Stomach (tissue), 9 donors: ENCODE results near the gene LMCD1. TPM values are rescaled to one million over a fixed set of nuclear protein-coding genes. Genes with fewer than 3 reads are reported as not detected.

Experiments
- DNase-seq, 2 donors: peaks; one replicate each; pipeline versions ENCODE4 v3.0.0 to v3.0.0-alpha.2; 2013 to 2019
- H3K27ac ChIP-seq, 5 donors: fragments of 200-600 bp in 4 of 5; sonication (generic) in 4 of 5; one replicate each; pipeline ENCODE4 v1.5.1; 2013 to 2019; ENCODE audit warnings: mild to moderate bottlenecking in 1 of 5, moderate library complexity in 1 of 5
- H3K27me3 ChIP-seq, 3 donors: fragments of 200-600 bp; sonication (generic); one replicate each; pipeline ENCODE4 v1.5.1; 2017 to 2019; ENCODE audit warnings: mixed run types in 1 of 3
- H3K36me3 ChIP-seq, 4 donors: fragments of 200-600 bp; sonication (generic); 1 replicate in 3 of 4; 2 replicates in 1 of 4; pipeline ENCODE4 v1.5.1; 2016 to 2019
- H3K4me1 ChIP-seq, 4 donors: fragments of 200-600 bp; sonication (generic); one replicate each; pipeline ENCODE4 v1.5.1; 2016 to 2019
- H3K4me3 ChIP-seq, 4 donors: fragments of 200-600 bp; sonication (generic) in 3 of 4; one replicate each; pipeline ENCODE4 v1.5.1; 2016 to 2019; ENCODE audit warnings: mild to moderate bottlenecking in 1 of 4
- H3K9me3 ChIP-seq, 4 donors: fragments of 200-600 bp; sonication (generic); one replicate each; pipeline ENCODE4 v1.5.1; 2016 to 2019
- CTCF ChIP-seq, 7 experiments: fragments of 450-650 bp in 4 of 7; fragments of 200-600 bp in 3 of 7; sonication (generic) in 3 of 7; IDR thresholded peaks; one replicate each; pipeline ENCODE4 v1.5.1; 2016 to 2019; ENCODE audit warnings: antibody characterized with exemption in 7 of 7, control low read depth in 2 of 7, mild to moderate bottlenecking in 1 of 7
- EP300 ChIP-seq: sonication (generic); formaldehyde crosslinking; IDR thresholded peaks from one replicate; pipeline ENCODE4 v1.6.1; 2017; ENCODE audit warnings: antibody characterized with exemption
- POLR2A ChIP-seq, 4 donors: fragments of 450-650 bp; IDR thresholded peaks; one replicate each; pipeline ENCODE4 v1.6.1; 2016; ENCODE audit warnings: antibody characterized with exemption in 4 of 4, control low read depth in 2 of 4, mild to moderate bottlenecking in 1 of 4, moderate library complexity in 1 of 4
- POLR2AphosphoS5 ChIP-seq, 3 donors: sonication (generic); formaldehyde crosslinking; IDR thresholded peaks; one replicate each; pipeline ENCODE4 v1.6.1; 2016; ENCODE audit warnings: antibody characterized with exemption in 3 of 3
- WGBS, 5 donors: extraction: QIAGEN DNeasy Blood & Tissue Kit in 3 of 5; methylation state at CpG; one replicate each; pipeline versions ENCODE4 v1.1.5 to v1.1.7; 2013 to 2018; 5-methylcytosine and 5-hydroxymethylcytosine counted together
- intact Hi-C: fragments of 100-400 bp; cut with DNase I; formaldehyde crosslinking; loops from one replicate; pipeline ENCODE4 v1.15.1; 2023; ENCODE audit warnings: low total_unique reads
- polyA plus RNA-seq, 3 donors: library from polyadenylated mRNA; stranded (reverse); fragments of 200-250 nt; gene quantifications; one replicate each; pipeline ENCODE4 v1.2.3, GENCODE V29; 2013
- total RNA-seq, 5 donors: library from RNA; depleted of rRNA; stranded (reverse); fragments of >200 nt; gene quantifications; one replicate each; pipeline versions ENCODE4 v1.1.0 to v1.2.3, GENCODE V29; 2014 to 2016
- donor health status: healthy with polysubstance abuse.
- donor health status: Bipolar disorder and iron deficiency.
- donor health status: healthy.

Gene LMCD1
- total and polyA plus RNA-seq, 8 donors, result 0.58 to 60.2 (median 23.7) TPM

GRCh38 chr3:8506571-8507061 lies 5.0 kb downstream of the LMCD1 start:
- intact Hi-C loops, result no loop called here
- TF ChIP-seq POLR2AphosphoS5 (IDR thresholded peaks at IDR 0.05) (no peak), POLR2A (IDR thresholded peaks at IDR 0.05) (no peak), EP300 (no peak), CTCF (IDR thresholded peaks at IDR 0.05) (no peak)
- no peak for DNase-seq
- Histone ChIP-seq H3K27ac (peak overlapping the region; percentile 42 to 80 (median 77)), H3K4me3 (peak overlapping the region in 1 of 4 donors; percentile 41), H3K4me1 (peaks cover 36 to 74% (median 54%) of the 10 kb centered on the region in 4 donors), H3K9me3 (no peaks in the 10 kb centered on the region), H3K27me3 (no peaks in the 10 kb centered on the region), H3K36me3 (peaks cover 0 to 3% (median under 1%) of the 10 kb centered on the region in 4 donors)
- WGBS, 5 donors, result 35 to 51% (median 45%) methylated on average over 6 of the region's 6 CpGs

GRCh38 chr3:8507496-8507895 lies 5.9 kb downstream of the LMCD1 start:
- no peak for TF ChIP-seq POLR2AphosphoS5 (IDR thresholded peaks at IDR 0.05)
- no peak for TF ChIP-seq CTCF (IDR thresholded peaks at IDR 0.05)
- TF ChIP-seq POLR2A (IDR thresholded peaks at IDR 0.05), result no peak
- TF ChIP-seq EP300, result no peak
- Histone ChIP-seq H3K36me3 (peaks cover 0 to 7% (median 2%) of the 10 kb centered on the region in 4 donors), H3K9me3 (no peaks in the 10 kb centered on the region), H3K4me3 (peak overlapping the region in 1 of 4 donors; percentile 41), H3K27ac (peak overlapping the region in 3 of 5 donors; percentile 77 to 80 (median 79)), H3K4me1 (peaks cover 35 to 71% (median 52%) of the 10 kb centered on the region in 4 donors), H3K27me3 (no peaks in the 10 kb centered on the region)
- DNase-seq, result no peak
- intact Hi-C loops, result no loop called here
- 51 to 70% (median 59%) methylated on average over 3 of the region's 3 CpGs for WGBS, 5 donors

- peak overlapping the region in 4 of 5 donors; percentile 31 to 61 (median 42) for H3K27ac ChIP-seq
- H3K36me3 ChIP-seq, result peaks cover 0 to 13% (median 2%) of the 10 kb centered on the region in 4 donors
- peaks cover 14 to 54% (median 36%) of the 10 kb centered on the region in 4 donors for H3K4me1 ChIP-seq
- no peaks in the 10 kb centered on the region for H3K9me3 ChIP-seq
- H3K27me3 ChIP-seq, result no peaks in the 10 kb centered on the region
- 66 to 85% (median 76%) methylated on average over 6 of the region's 6 CpGs for WGBS, 5 donors
- intact Hi-C loops, result no loop called here
- no peak overlapping the region for H3K4me3 ChIP-seq
- no peak for DNase-seq
- TF ChIP-seq EP300 (no peak), POLR2AphosphoS5 (IDR thresholded peaks at IDR 0.05) (peak in 1 of 3 donors; percentile 4)
Measured at GRCh38 chr3:8509961-8510360, 8.3 kb downstream of the LMCD1 start.

- TF ChIP-seq EP300 (no peak), POLR2AphosphoS5 (IDR thresholded peaks at IDR 0.05) (no peak), CTCF (IDR thresholded peaks at IDR 0.05) (no peak), POLR2A (IDR thresholded peaks at IDR 0.05) (no peak)
- intact Hi-C loops, result no loop called here
- DNase-seq, result no peak
- Histone ChIP-seq H3K27me3 (no peaks in the 10 kb centered on the region), H3K4me3 (no peak overlapping the region), H3K36me3 (peaks cover 0 to 13% (median 2%) of the 10 kb centered on the region in 4 donors), H3K27ac (no peak overlapping the region), H3K9me3 (no peaks in the 10 kb centered on the region), H3K4me1 (peaks cover 2 to 40% (median 18%) of the 10 kb centered on the region in 4 donors)
- 96 to 100% (median 97%) methylated on average over 1 of the region's 1 CpG for WGBS, 5 donors
Measured at GRCh38 chr3:8512234-8512633, 10.6 kb downstream of the LMCD1 start.

GRCh38 chr3:8516047-8516661 lies 14.5 kb downstream of the LMCD1 start:
- intact Hi-C loops, result no loop called here
- 62 to 77% (median 68%) methylated on average over 9 of the region's 9 CpGs for WGBS, 5 donors

More at GRCh38 chr3:8516047-8516661, 14.5 kb downstream of the LMCD1 start:
- TF ChIP-seq POLR2A (IDR thresholded peaks at IDR 0.05) (no peak), CTCF (IDR thresholded peaks at IDR 0.05) (no peak), POLR2AphosphoS5 (IDR thresholded peaks at IDR 0.05) (no peak), EP300 (no peak)
- peaks cover 0 to 25% (median 3%) of the 10 kb centered on the region in 4 donors for H3K4me1 ChIP-seq
- H3K36me3 ChIP-seq, result peaks cover 0 to 13% (median 2%) of the 10 kb centered on the region in 4 donors
- H3K9me3 ChIP-seq, result no peaks in the 10 kb centered on the region
- DNase-seq, result peak in 1 of 2 donors; percentile 43
- H3K27me3 ChIP-seq, result no peaks in the 10 kb centered on the region
- no peak overlapping the region for H3K4me3 ChIP-seq
- peak overlapping the region in 4 of 5 donors; percentile 9 to 55 (median 42) for H3K27ac ChIP-seq
